ENCODE measurements around the gene TMEM209.

TMEM209 gene

GRCh38 chr7:130182990-130183389, 22.2 kb downstream of the TMEM209 start:
- TF ChIP-seq, protein P1, sequence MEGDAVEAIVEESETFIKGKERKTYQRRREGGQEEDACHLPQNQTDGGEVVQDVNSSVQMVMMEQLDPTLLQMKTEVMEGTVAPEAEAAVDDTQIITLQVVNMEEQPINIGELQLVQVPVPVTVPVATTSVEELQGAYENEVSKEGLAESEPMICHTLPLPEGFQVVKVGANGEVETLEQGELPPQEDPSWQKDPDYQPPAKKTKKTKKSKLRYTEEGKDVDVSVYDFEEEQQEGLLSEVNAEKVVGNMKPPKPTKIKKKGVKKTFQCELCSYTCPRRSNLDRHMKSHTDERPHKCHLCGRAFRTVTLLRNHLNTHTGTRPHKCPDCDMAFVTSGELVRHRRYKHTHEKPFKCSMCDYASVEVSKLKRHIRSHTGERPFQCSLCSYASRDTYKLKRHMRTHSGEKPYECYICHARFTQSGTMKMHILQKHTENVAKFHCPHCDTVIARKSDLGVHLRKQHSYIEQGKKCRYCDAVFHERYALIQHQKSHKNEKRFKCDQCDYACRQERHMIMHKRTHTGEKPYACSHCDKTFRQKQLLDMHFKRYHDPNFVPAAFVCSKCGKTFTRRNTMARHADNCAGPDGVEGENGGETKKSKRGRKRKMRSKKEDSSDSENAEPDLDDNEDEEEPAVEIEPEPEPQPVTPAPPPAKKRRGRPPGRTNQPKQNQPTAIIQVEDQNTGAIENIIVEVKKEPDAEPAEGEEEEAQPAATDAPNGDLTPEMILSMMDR (IDR thresholded peaks at IDR 0.05): no peak

GRCh38 chr7:130181263-130181605, 24.0 kb downstream of the TMEM209 start:
- TF ChIP-seq, protein P1 (IDR thresholded peaks at IDR 0.05): no peak

DNA sequence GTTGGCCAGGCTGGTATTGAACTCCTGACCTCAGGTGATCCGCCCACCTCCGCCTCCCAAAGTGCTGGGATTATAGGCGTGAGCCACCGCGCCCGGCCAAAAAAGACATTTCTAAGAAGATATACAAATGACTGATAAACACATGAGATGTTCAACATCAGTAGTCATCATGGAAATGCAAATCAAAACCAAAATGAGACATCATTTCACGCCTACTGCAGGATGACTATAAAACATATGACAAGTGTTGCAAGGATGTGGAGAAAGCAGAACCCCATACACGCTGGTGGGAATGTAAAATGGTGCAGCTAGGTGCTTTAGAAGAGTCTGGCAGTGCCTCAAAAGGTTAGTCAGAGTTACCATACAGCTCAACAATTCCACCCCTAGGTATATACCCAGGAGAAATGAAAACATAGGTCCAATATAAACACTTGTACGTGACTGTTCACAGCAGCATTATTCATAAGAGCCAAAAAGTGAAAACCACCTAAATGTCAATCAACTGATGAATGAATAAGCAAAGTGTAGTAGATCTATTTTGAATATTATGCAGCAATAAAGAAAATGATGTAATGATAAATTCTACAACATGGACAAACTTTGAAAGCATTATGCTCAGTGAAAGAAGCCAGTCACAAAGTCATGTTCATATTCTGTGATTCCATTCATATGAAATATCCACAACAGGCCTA, 24.5 kb downstream of the TMEM209 start:
- TF ChIP-seq, protein P1 (IDR thresholded peaks at IDR 0.05): no peak

DNA sequence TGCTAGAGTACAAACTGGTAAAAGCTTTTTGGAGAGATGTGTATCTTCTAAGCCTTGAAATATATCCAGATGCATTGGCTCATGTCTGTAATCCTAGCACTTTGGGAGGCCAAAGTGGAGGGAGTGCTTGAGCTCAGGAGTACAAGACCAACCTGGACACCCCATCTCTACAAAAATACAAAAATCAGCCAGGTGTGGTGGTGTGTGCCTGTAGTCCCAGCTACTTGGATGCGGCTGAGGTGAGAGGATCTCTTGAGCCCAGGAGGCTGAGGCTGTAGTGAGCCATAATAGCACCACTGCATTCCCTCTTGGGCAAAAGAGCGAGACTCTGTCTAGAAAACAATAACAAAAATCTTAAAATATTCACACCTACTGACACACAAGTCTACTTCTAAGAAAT, 25.6 kb downstream of the TMEM209 start:
- TF ChIP-seq, protein P1 (IDR thresholded peaks at IDR 0.05): no peak

GRCh38 chr7:130178251-130178650, 27.0 kb downstream of the TMEM209 start:
- TF ChIP-seq, protein P1 (IDR thresholded peaks at IDR 0.05): no peak

DNA sequence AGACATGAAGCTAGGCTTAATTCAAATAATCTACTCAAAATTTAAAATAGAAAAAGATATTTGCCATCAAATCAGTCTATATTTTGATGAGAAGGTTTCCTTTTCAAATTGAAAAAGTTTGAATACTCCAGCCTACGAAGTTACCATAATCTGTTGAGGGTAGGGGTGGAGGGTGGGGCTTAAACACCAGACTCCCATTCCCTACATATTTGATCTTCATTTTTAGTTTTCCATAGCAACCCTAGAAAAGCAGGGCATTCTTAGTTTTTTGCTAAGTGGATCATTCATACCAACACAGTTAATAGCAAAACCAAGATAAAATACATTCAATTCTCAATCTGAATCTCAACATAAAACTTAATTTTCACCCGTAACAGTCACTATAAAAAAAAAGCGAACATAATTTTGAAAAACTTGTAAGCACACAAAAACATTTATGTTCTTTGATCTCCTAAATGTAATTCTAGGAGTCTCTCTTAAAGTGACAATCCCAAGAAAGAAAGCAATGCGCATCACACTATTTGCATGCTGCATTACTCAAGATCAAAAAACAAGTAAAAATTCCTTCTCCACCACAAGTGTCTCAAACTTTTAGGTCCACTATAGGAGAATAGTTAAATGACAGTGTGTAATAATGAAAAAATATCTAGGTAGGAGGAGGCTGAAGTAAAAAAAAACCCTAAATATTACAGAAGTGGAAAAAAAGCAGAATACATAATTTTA, 30.8 kb downstream of the TMEM209 start:
- TF ChIP-seq, protein P1 (IDR thresholded peaks at IDR 0.05): no peak

GRCh38 chr7:130162196-130162595, 43.0 kb downstream of the TMEM209 start:
- TF ChIP-seq, protein P1 (IDR thresholded peaks at IDR 0.05): no peak
